Endothelial cell of umbilical vein (primary cell): ENCODE results near the gene OAS2. TPM values are rescaled to one million over a fixed set of nuclear protein-coding genes. Genes with fewer than 3 reads are reported as not detected.

Experiments
- BruUV-seq: library from RNA; stranded (reverse); fragments of 400-500 nt; replicated peaks from 2 replicates; lab custom pipeline; 2021; lab: Mats Ljungman, UMichigan
- CTCF ChIA-PET: fragments of 300-600, 350-600 bp; sonication (Branson Sonifier 250); formaldehyde crosslinking; loops from one replicate; lab custom pipeline; 2021; ENCODE audit warnings: antibody characterized with exemption, inconsistent platforms; lab: Charles Lee
- POLR2A ChIA-PET: fragments of 300-600, 350-600 bp; sonication (Branson Sonifier 250); formaldehyde crosslinking; loops from one replicate; lab custom pipeline; 2021; ENCODE audit warnings: antibody characterized with exemption, inconsistent platforms; lab: Charles Lee
- DNase-seq: peaks from one replicate; pipeline ENCODE4 v3.0.0-alpha.2; 2011; ENCODE audit warnings: low read depth, low spot score
- FAIRE-seq: peaks from 2 replicates; lab custom pipeline; 2011; peaks lifted over from hg19 to GRCh38; lab: Jason Lieb, UNC
- H2AFZ ChIP-seq: 2 replicates; pipeline ENCODE4 v1.6.0; 2012; ENCODE audit warnings: low read depth, low read length, control low read depth, inconsistent platforms
- H3K27ac ChIP-seq: 2 replicates; pipeline ENCODE4 v1.5.1; 2011; ENCODE audit warnings: low read depth, mild to moderate bottlenecking, control low read depth, low read length, moderate library complexity; ENCODE audit not compliant: insufficient read depth
- H3K27me3 ChIP-seq, 2 experiments: 2 replicates each; pipeline versions ENCODE4 v1.6.0 to v1.6.1; 2011; ENCODE audit warnings: low read length in 2 of 2, mixed read lengths in 1 of 2; ENCODE audit not compliant: control insufficient read depth in 2 of 2, insufficient read depth in 2 of 2
- H3K36me3 ChIP-seq, 2 experiments: 2 replicates in 1 of 2; 3 replicates in 1 of 2; pipeline ENCODE4 v1.5.1; 2011; ENCODE audit warnings: low read length in 2 of 2, mild to moderate bottlenecking in 1 of 2, moderate library complexity in 1 of 2; ENCODE audit not compliant: control insufficient read depth in 2 of 2, insufficient read depth in 2 of 2; ENCODE audit errors: extremely low read depth in 1 of 2
- H3K4me1 ChIP-seq: 3 replicates; pipeline ENCODE4 v1.5.1; 2011; ENCODE audit warnings: mild to moderate bottlenecking, low read length; ENCODE audit not compliant: control insufficient read depth, insufficient read depth; ENCODE audit errors: extremely low read depth
- H3K4me2 ChIP-seq: 2 replicates; pipeline ENCODE4 v1.6.1; 2011; ENCODE audit warnings: low read length, control low read depth, mixed read lengths; ENCODE audit not compliant: insufficient read depth
- H3K4me3 ChIP-seq, 3 experiments: fragments of 200-600 bp in 1 of 3; sonication (generic), shearing (Covaris generic) in 1 of 3; replicated peaks in 1 of 3; 2 replicates each; pipeline ENCODE4 v1.5.1; 2011 to 2016; ENCODE audit warnings: control low read depth in 3 of 3, low read length in 3 of 3, mild to moderate bottlenecking in 2 of 3, inconsistent platforms in 1 of 3, low read depth in 1 of 3, moderate library complexity in 1 of 3; ENCODE audit not compliant: insufficient read depth in 1 of 3
- H3K79me2 ChIP-seq: 2 replicates; pipeline ENCODE4 v1.6.0; 2012; ENCODE audit warnings: low read length, inconsistent platforms; ENCODE audit not compliant: control insufficient read depth, insufficient read depth
- H3K9ac ChIP-seq: replicated peaks from 2 replicates; pipeline ENCODE3; 2011; ENCODE audit warnings: low read length, control low read depth; ENCODE audit not compliant: insufficient read depth; ENCODE audit errors: extremely low read depth
- H3K9me1 ChIP-seq: replicated peaks from 3 replicates; pipeline ENCODE4 v1.6.0; 2011; ENCODE audit warnings: mild to moderate bottlenecking, low read length; ENCODE audit not compliant: control insufficient read depth, insufficient read depth; ENCODE audit errors: extremely low read depth
- H3K9me3 ChIP-seq: replicated peaks from 2 replicates; pipeline ENCODE4 v1.5.1; 2012; ENCODE audit warnings: low read length, inconsistent platforms; ENCODE audit not compliant: control insufficient read depth, insufficient read depth
- H4K20me1 ChIP-seq: replicated peaks from 2 replicates; pipeline ENCODE3; 2011; ENCODE audit warnings: mild to moderate bottlenecking, low read length; ENCODE audit not compliant: control insufficient read depth, insufficient read depth; ENCODE audit errors: extremely low read depth
- CTCF ChIP-seq, 2 donors: IDR thresholded peaks; 1 replicate in 1 of 2; 2 replicates in 1 of 2; pipeline ENCODE4 v1.5.1; 2011; ENCODE audit warnings: low read length in 2 of 2, mild to moderate bottlenecking in 2 of 2, moderate library complexity in 2 of 2, control low read depth in 1 of 2, inconsistent platforms in 1 of 2, low read depth in 1 of 2; ENCODE audit not compliant: insufficient read depth in 1 of 2; ENCODE audit errors: extremely low read depth in 1 of 2
- EZH2 ChIP-seq: IDR thresholded peaks from 2 replicates; pipeline ENCODE4 v1.6.1; 2012; ENCODE audit warnings: borderline replicate concordance, low read depth, mild to moderate bottlenecking, moderate library complexity, low read length, inconsistent platforms; ENCODE audit not compliant: severe bottlenecking
- FOS ChIP-seq: IDR thresholded peaks from 2 replicates; pipeline ENCODE4 v1.6.1; 2011; ENCODE audit warnings: mild to moderate bottlenecking, low read length, moderate library complexity, borderline replicate concordance; ENCODE audit not compliant: insufficient read depth
- MYC ChIP-seq: IDR thresholded peaks from one replicate; pipeline ENCODE4 v1.6.1; 2011; ENCODE audit warnings: mild to moderate bottlenecking, low read depth, low read length
- POLR2A ChIP-seq: IDR thresholded peaks from 2 replicates; pipeline ENCODE4 v1.6.1; 2012; ENCODE audit warnings: low read depth, mild to moderate bottlenecking, control low read depth, low read length
- dilution Hi-C: fragments of 300-500 bp; cut with MboI; formaldehyde crosslinking; loops from one replicate; pipeline ENCODE4 v1.15.0; 2019; ENCODE audit warnings: low sequenced_read_pairs; ENCODE audit not compliant: extremely low pct_ligation_motif_present
- intact Hi-C: fragments of 100-400 bp; cut with micrococcal nuclease; formaldehyde crosslinking; loops from one replicate; pipeline ENCODE4 v1.10.0; 2022
- polyA plus RNA-seq, 4 experiments: library from polyadenylated mRNA; depleted of rRNA in 3 of 4; stranded (reverse) in 3 of 4; unstranded in 1 of 4; fragments of >200 nt; gene quantifications; 2 replicates each; pipeline versions ENCODE4 v1.2.1 to v1.2.3, GENCODE V29; 2011 to 2012; ENCODE audit warnings: missing spikeins in 1 of 4
- total RNA-seq: library from RNA; stranded (reverse); gene quantifications from 2 replicates; pipeline ENCODE4 v1.2.3, GENCODE V29; 2021

OAS2 gene
- total and polyA plus RNA-seq, 2 donors (not counting 3 experiments of a cell fraction or from before 2014, with no cell fraction given): 1.3 to 3.1 TPM

- no peak overlapping the region for H3K9ac ChIP-seq
- DNase-seq: no peak
- H2AFZ ChIP-seq: peak overlapping the region; percentile 55
- H3K4me1 ChIP-seq: peaks cover 12% of the 10 kb centered on the region
- H3K27me3 ChIP-seq: peaks cover 0 to under 1% of the 10 kb centered on the region in 2 experiments
- no peak for FAIRE-seq
- H3K27ac ChIP-seq: peak overlapping the region; percentile 20
- ChIA-PET CTCF (interaction anchor here (1.0 to 1.6 kb wide), 3 partner anchors 34 to 47 kb away, joined by 4 to 12 read pairs (median 6); no protein-coding TSS in a partner anchor), POLR2A (no interaction called here)
- BruUV-seq: no TSS peak
- no peak overlapping the region for H3K4me3 ChIP-seq
- intact Hi-C loops (loop anchor here (2.0 kb wide), 2 partner anchors 33 to 201 kb away; no protein-coding TSS in a partner anchor), dilution Hi-C loops (no loop called here)
- H3K4me2 ChIP-seq: peak overlapping the region; percentile 13
- no peaks in the 10 kb centered on the region for H3K36me3 ChIP-seq
- no peaks in the 10 kb centered on the region for H3K9me3 ChIP-seq
- TF ChIP-seq FOS (no peak), MYC (no peak), POLR2A (peak; percentile 2), CTCF (IDR thresholded peaks at IDR 0.05; ENCODE audit: extremely low read depth in 1 of 2, insufficient read depth in 1 of 2, low read depth in 1 of 2, low read length in 2 of 2) (no peak), EZH2 (no peak)
- no peaks in the 10 kb centered on the region for H3K79me2 ChIP-seq
- H4K20me1 ChIP-seq: no peaks in the 10 kb centered on the region
- H3K9me1 ChIP-seq: no peaks in the 10 kb centered on the region
Observed at GRCh38 chr12:113039911-113040445, 61.7 kb downstream of the OAS2 start.
